ENCODE measurements around the gene ZNF503. TPM values are rescaled to one million over a fixed set of nuclear protein-coding genes. Genes with fewer than 3 reads are reported as not detected.

Gene ZNF503, protein sequence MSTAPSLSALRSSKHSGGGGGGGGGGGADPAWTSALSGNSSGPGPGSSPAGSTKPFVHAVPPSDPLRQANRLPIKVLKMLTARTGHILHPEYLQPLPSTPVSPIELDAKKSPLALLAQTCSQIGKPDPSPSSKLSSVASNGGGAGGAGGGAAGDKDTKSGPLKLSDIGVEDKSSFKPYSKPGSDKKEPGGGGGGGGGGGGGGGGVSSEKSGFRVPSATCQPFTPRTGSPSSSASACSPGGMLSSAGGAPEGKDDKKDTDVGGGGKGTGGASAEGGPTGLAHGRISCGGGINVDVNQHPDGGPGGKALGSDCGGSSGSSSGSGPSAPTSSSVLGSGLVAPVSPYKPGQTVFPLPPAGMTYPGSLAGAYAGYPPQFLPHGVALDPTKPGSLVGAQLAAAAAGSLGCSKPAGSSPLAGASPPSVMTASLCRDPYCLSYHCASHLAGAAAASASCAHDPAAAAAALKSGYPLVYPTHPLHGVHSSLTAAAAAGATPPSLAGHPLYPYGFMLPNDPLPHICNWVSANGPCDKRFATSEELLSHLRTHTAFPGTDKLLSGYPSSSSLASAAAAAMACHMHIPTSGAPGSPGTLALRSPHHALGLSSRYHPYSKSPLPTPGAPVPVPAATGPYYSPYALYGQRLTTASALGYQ
- 7.3 TPM for total RNA-seq

DNA sequence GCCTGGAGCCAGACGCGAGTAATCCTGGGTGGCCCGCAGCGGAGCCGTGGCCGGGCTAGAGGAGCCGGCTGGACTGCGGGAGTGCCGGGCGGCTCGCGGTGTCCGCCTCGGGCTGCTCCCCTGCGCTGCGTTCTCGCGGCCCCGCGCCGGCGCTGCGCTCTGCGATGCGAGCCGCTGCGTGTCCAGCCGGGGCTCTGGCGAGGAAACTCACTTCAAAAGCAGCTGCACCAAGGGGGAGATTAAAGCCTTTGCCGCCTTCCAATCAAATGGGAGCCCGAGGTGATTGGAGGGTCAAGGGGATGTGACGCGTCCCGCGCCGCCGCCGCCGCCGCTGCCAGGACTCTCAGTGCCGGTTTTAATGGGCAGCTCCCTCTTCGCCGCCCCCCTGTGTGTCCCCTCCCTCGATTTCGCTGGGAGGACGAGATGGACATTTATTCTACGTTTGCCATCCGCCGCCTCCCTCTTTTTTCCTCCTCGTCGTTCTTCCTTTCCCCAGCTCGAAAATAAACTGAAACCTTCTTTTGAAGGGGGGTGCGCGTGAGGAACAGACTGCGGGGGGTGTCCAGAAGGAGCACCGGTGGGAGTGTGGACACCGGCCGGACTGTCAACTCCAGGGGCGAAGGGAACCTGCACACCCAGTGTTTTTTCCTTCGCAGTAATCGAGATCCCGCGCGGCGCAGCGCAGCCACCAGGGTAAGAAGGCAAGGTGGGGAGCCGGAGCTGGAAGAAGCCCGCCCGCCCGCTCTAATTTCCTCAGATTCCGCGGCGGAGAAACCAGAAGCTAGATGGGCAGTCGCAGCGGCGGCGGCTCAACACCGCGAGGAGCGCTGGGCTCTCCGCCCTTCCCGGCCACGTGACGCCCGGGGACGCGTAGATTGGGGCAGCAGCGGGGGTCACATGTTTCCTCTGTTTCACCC is at the start of gene ZNF503:
TSS of gene ZNF503 (minus strand) at position 196 of the 917 bp plus-strand sequence. CDS start 345 bp downstream, outside the sequence.
- DNase-seq (ENCODE audit: low spot score) = peak; percentile 97
- peak; percentile 69 for ATAC-seq

DNA sequence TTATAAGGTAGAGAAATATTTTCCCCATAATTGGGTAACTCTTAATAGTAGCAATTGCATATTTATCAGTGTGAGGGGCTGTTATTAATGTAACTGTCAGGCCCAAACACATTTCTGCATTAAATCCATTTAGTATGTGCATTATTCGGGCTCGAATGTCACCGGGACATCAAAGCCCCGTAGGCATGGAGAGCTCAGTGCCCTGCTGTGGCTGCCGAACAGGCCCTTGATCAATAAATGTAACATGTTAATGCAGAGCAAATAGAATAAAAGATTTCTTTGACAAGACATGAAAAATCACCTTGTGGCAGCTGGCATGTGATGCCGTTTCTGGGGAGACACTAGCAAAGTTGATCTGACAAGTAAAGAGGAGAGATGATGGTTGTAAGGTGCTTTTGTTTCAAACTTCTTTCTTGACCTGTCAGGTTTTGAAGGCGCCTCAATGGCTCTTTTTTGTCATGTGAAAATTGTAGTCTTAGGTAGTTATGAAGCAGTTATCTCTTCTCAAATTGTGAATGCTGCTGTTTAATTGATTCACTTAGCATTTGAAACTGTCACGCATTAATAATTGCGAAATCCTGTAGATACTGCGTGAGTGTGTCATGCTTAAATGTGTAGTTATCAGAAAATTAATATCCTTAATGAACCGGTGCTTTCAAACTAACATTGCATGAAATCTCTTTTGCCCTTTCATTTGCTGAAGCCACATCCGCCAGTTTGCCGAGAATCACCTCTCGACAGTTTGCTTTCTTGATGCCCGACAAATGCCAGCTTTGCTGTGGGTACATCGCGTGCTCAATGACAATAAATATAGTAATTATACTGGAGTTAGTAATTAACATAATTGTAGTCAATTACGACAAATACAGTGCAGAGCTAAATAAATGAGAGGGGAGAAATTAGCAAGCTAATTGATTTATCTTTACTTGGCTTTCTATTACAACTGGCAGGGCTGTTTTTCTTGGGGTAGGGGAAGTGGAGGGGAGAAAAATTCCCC is 49.4 kb upstream of the ZNF503 start:
- DNase-seq (ENCODE audit: low spot score) = no peak
- ATAC-seq = no peak

DNA sequence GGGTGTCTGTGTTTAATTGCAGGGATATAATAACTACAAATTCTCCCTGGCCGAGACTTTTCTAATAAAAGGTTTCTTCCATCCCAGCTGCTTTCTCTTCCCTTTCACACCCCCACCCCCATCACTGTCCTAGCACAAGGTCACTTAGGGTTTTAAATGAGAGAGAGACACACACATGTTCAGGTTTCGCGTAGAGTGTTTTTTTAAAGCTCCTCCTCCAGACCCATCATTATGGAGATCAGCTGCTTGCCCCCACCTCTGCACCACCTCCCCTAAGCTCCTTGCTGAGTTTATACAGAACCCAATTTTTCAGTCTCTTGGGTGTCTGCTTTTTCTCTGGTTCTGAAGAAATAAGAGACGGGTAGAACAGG is 48.5 kb upstream of the ZNF503 start:
- no peak for ATAC-seq
- no peak for DNase-seq (ENCODE audit: low spot score)

DNA sequence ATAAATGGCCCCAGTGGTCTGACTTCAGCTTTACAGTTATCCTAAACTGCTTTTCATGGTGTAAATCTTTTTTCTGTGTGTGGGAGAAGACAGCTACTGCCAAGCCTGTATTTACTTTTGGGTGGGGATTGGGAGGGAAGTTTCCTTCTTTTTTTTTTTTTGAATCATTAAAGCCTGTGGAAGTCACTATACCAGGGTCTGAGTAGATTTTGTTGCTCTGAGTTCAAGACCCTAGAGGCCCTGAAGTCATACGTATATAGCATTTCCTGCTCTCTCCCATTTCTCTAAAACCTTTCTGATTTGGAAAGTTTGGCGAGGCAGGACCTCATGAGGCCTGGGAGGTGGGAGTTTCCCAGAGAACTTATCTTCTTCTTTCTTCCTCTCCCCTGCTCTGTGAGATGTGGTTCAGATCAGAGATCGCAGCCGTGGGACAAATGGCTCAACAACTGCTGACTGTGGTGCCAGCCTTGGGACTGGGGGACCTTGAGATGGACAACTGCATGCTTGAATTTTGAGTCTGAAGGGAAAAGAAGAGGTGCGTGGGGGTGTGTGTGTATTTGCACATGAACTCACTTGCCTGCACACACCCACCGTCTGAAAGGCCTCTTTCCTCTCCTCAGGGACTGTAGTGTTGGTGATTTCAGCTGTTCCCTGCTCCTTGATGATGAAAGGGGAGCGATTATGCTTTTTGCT is 48.0 kb upstream of the ZNF503 start:
- DNase-seq (ENCODE audit: low spot score) = no peak
- ATAC-seq = no peak

DNA sequence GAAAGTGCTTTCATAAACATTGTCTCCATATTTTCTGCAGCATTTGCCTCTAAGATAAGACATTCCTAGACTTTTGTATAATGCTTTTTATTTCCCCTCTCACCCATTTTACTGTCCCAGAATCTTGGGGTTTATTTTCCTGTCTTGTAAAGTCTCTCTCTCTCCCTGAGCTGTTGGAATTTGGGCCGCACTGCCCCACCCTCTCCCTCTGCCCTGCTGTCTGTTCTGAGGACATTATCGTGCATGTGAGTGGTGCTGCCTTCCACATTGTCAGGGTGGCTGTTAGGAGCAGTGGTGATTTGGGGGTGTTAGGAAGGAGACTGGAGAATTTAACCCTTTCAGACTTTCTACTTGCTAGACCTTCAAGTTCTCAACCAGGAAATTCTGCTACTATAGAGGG is 46.6 kb upstream of the ZNF503 start:
- DNase-seq (ENCODE audit: low spot score) (no peak), ATAC-seq (no peak)

DNA sequence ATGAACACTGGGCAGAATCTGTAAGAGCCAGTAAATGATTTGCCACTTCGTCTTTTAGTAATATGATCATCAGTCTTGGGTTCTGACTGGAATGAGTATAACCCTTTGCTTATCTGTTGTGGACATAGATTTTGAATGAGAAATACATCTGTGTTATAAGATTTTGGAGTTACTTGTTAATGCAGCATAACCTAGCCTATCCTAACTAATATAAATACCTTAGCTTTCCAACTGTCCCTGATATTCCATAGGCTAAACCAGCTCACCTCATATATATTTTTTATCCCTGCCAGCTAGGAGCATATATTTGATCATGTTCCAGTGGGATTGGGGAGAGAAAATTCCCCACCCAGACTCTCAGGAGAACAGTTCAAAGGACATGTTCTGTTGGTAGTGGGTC is 44.9 kb upstream of the ZNF503 start:
- ATAC-seq = no peak
- no peak for DNase-seq (ENCODE audit: low spot score)

DNA sequence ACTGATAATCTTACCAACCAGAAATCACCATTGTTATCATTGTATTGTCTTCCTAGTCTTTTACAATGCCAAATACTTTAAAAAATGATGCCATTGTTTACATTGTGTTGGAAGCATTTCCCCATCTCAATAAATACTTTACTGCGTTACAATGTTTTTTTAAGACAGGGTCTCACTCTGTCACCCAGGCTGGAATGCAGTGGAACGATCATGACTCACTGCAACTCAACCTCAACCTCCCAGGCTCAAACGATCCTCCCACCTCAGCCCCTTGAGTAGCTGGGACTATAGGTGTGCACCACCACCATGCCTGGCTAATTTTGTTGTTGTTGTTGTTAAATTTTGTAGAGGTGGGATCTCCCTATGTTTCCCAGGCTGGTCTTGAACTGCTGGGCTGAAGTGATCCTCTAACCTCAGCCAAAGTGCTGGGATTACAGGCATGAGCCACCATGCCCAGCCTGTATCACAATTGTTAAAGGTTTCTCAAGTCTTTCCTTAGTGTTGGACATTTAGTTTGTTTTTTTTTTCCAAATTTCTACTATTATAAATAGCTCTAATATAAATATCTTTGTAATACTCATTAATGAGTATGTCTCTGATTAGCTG is 43.3 kb upstream of the ZNF503 start:
- no peak for ATAC-seq
- no peak for DNase-seq (ENCODE audit: low spot score)

DNA sequence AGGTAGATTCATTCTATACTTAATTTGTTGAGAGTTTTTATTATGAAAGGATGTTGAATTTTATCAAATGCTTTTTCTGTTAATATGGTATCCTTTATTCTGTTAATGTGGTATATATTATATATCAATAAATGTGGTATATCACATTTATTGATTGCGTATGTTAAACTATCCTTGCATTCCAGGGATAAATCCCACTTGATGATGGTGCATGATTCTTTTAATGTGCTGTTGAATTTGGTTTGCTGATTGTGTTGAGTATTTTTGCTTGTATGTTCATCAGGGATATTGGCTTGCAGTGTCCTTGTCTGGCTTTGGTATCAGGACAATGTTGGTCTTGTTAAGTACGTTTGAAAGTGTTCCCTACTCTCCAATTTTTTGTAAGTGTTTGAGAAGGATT is 41.8 kb upstream of the ZNF503 start:
- DNase-seq (ENCODE audit: low spot score) (no peak), ATAC-seq (no peak)

DNA sequence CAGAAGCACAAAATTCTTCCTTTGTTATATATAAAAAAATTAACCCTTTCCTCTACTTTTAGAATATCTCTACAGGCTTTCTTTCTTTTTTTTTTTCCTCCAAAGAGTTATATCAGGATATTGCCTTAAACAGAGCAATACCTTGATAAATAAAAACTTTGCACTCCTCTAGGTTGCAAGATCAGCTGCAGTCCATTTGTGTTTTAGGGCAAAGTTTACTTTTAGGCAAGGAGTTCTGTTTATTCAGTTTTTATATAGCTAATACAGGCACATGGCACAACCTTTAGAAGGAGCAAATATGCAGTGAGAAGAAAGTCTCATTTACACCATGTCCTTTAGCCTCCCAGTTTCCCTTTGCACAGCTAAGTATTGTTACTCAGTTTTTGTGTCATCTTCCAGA is 40.1 kb upstream of the ZNF503 start:
- DNase-seq (ENCODE audit: low spot score) (no peak), ATAC-seq (peak; percentile 63)

DNA sequence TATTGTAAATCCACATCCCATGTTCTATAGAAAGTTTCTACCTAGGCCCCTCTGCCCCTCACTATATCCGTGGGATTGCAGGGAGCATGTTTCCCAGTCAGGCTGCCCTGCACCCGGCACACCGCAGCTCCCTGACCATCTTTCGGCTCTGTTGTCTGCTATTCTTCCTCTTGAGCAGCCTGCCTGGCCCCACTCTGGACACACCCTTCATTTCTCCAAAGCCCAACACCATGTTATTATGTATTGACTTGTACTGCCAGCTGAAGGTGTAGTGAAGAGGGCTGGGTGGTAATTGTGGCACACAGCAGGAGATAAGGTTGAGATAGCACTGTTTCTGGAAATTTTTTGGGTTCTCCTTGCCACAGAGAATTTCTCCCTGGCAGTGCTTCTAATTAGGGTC is 39.6 kb upstream of the ZNF503 start:
- ATAC-seq (peak; percentile 6), DNase-seq (ENCODE audit: low spot score) (no peak)

DNA sequence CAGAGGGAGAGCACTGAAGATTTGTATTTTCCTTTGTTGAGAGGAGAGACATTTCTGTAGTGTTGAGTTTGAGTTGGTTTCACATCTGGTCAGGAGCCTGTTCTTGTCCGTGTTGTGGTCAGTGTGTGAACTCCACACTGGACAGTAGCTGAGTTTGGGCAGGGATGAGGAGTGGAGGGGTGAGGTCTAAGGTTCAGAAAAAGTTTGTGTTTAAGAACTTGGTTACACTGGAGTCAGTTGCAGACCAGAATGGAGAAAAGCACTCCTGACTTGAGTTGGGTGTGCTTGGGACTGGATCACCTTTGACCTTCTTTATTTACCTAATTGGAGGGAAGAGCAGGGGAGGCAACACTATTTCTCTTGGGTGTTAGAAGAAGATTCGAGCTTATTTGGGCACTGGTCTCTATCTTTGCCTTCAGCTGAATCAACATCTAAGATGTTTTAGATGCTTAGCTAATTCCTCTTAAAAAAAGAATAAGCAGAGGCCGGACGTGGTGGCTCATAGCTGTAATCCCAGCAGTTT is 38.8 kb upstream of the ZNF503 start:
- ATAC-seq = no peak

DNA sequence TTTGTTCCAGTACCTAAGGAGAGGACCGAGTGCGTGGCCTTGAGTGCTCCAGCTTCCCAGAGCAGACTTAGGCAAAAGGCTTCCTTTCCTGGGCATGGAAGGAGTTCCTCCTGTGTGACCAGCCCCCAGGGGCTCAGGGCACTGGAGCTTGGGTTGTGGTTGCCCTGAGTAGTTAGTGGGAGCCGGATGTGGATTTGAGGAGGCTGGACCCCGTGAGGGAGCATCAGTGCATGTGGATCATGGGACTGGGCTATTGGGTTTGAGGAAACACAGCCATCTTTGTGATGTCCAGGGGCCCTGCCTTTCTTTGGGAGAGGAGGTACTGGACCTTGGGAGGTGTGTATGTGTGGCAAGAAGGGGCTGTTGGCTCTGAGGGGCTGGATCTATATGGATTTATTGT is 38.2 kb upstream of the ZNF503 start:
- ATAC-seq = no peak
- no peak for DNase-seq (ENCODE audit: low spot score)

More for the DNA sequence above, 38.8 kb upstream of the ZNF503 start:
- DNase-seq (ENCODE audit: low spot score) = no peak

DNA sequence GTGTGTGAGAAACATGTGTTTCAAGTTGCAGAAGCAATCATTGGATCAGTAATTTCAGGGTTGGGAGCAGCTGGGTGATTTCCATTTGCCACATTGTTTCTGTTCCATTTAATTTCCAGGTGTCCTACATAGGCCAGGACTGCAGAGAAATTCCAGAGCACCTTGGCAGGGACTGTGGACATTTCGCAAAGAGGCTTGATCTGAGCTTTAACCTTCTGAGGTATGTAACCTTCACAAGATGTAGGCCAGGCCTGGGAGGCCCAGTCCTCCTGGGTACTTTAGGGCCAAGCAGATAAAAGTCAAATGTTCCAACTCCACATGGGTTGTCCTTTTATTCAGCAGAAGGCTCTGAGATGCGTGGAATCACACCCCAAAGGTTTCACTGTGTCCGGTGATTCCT is 36.7 kb upstream of the ZNF503 start:
- ATAC-seq = peak; percentile 90
- DNase-seq (ENCODE audit: low spot score) = peak; percentile 82

DNA sequence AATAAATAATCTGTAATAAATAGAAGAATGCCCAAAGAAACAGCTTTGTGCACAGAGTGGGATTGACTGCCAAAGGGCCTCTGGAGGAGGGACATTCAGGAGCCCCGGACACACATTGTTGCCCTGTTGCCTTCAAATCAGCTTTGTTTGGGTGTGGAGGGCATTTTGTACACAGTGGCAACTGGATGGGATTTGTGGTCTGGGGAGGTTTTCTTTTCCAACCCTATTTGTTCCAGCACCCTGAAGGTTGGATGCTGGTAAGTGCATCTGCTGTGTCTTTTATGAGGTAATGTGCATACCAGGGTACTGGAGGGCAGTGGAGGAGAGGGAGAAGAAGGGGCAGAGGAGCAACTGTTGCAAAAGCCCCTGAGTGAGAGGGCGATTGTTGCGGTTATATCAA is 36.1 kb upstream of the ZNF503 start:
- ATAC-seq = peak; percentile 5
- no peak for DNase-seq (ENCODE audit: low spot score)

DNA sequence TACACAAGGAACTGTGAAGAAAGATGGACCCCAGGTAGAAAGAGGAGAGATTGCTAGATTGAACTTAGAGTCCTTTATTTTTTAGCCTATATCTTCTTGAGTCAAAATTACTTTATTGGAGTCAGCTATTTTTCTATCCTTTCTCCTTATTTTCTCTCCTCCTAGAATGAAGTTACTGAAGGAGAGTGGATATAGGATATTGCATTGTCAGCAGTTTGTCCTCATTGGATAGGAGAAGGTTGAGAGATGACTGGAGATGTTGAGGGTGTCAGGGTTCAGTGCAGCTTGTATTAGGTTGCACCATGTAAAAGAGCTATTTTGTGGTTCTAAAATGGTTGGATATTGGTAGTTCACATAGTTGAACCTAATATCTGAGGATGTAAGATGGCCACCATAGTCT is 35.3 kb upstream of the ZNF503 start:
- DNase-seq (ENCODE audit: low spot score) (no peak), ATAC-seq (no peak)

DNA sequence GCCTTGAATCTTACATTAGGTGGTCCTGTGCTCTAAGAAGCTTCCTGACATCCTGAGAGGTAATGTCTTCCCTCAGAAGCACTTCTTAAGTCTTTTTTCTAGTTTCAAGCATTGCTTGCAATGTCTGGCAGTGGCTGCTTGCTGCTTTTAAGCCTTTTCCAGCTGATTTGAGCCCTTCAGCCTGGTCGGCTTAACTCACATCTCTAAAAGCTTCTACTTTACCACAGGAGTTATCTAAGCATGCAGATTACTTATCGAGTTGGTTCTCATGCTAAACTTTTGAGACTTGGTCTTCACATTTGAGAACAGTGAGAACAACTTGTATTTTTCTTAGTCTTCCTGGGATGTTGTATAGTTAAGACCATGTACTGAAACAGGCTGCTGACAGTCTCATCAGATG is 33.7 kb upstream of the ZNF503 start:
- no peak for DNase-seq (ENCODE audit: low spot score)
- ATAC-seq = no peak

DNA sequence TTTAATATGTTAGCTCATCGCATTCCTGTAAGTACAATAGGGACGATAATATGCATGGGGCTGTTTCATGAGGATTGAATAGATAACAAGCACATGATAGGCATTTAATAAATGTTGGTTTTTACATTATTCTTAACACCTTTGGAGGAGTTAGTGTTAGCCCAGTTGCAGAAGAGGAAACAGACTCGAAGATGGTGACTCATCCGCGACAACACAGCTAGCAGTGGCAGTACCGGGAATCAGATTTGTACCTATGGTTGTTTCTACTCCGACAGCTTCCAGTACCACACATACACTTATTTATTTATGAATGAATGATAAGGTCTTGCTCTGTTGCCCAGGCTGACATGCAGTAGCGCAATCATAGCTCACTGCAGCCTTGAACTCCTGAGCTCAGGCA is 32.7 kb upstream of the ZNF503 start:
- DNase-seq (ENCODE audit: low spot score) (no peak), ATAC-seq (no peak)

DNA sequence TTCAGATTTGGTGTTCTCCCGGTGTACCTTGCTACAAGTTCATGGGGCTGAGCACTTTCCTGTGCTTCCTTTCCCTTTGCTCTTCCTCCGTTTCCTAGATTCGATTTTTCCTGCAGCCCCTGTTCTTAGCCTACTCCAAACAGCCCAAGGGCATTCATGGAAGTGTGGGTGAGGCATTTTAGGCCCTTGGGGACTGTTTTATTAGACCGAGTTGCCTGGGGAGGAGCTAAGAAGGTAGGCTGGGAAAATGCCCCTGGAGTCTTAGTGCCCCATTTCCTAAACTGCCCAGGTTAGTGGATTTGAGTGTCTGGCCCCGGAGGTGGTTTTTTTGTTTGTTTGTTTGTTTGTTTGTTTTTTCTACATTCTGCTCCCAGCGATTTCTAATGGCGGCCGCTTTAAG is 31.7 kb upstream of the ZNF503 start:
- no peak for DNase-seq (ENCODE audit: low spot score)
- peak; percentile 5 for ATAC-seq

DNA sequence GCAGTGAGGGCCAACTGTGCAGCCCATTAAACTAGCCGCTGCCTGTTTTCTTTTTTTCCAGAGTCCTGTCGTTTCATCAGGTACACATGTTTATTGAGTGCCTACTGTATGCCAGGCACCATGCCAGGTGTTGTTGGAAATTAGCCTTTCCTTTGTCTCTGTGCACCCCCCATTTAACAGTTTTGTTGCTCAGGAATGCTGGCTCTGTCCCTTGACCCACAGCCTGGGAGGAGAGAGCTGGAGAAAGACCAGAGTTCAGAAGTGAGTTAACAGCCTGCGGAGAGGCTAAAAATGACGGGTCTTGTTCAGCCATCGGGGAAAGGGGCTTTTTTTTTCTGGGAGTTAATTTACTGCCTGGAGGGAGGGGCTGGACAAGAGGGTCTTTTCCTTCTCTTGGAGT is 31.2 kb upstream of the ZNF503 start:
- ATAC-seq = peak; percentile 56
- DNase-seq (ENCODE audit: low spot score) = no peak

Measured in left lobe of liver (tissue), 2 donors.